HG03432 (cell line): ENCODE data around the gene LDHAL6B.

ENCODE experiments used
- ATAC-seq: cut with Tn5 transposase; IDR thresholded peaks from one replicate; pipeline ENCODE4 v1.9.1; 2021; ENCODE audit warnings: mild to moderate bottlenecking, moderate library complexity; ENCODE audit not compliant: unreplicated experiment

LDHAL6B gene

GRCh38 chr15:59176653-59177316 is 29.9 kb upstream of the LDHAL6B start:
- ATAC-seq = no peak

GRCh38 chr15:59177317-59177660 is 29.4 kb upstream of the LDHAL6B start:
- no peak for ATAC-seq

DNA sequence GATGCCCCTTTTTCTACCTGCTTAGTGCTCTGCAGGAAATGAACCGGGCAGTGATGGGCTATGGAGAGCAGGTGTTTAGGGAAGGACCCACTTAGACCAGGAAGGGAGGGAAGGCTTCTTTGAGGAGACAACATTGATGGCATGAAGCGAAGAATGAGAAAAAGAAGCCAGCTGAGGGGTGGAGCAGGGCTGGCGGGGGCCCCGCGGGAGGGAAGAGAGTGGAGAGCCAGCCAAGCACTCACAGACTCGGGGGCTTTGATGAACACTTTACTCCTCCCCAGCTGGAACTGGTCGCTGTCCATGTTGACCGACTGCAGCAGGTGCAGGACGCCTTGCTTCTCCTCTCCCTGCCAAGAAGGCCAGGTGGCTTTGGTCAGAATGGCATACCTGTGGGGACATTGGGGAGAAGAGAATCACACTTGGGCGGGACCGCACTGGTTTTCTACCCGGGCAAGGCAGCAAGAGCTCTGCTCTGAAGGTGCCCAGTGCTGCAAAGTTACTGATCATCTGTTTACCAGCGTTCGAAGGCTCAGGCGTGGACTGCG is 28.4 kb upstream of the LDHAL6B start:
- ATAC-seq = no peak

- ATAC-seq = no peak
Measured at GRCh38 chr15:59179717-59180116, 26.9 kb upstream of the LDHAL6B start.

GRCh38 chr15:59180945-59181600 is 25.6 kb upstream of the LDHAL6B start:
- ATAC-seq = no peak

- no peak for ATAC-seq
Measured at GRCh38 chr15:59185725-59186124, 20.9 kb upstream of the LDHAL6B start.

DNA sequence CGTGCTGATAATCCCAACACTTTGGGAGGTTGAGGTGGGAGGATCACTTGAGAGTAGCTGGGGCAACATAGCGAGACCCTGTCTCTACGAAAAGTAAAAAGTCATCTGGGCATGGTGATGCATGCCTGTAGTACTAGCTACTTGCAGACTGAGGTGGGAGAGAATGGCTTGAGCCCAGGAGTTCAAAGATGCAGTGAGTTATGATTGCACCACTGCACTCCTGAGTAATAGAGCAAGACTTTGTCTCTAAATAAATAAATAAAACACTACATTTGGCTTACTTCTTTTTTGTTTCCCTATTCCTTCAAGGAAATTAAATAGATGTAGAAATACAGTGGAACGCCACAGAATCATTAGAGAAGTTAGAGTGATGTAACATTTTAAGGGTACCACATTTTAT is 20.1 kb upstream of the LDHAL6B start:
- no peak for ATAC-seq

GRCh38 chr15:59189241-59189640 is 17.4 kb upstream of the LDHAL6B start:
- no peak for ATAC-seq

GRCh38 chr15:59190291-59190690 is 16.4 kb upstream of the LDHAL6B start:
- ATAC-seq = no peak

DNA sequence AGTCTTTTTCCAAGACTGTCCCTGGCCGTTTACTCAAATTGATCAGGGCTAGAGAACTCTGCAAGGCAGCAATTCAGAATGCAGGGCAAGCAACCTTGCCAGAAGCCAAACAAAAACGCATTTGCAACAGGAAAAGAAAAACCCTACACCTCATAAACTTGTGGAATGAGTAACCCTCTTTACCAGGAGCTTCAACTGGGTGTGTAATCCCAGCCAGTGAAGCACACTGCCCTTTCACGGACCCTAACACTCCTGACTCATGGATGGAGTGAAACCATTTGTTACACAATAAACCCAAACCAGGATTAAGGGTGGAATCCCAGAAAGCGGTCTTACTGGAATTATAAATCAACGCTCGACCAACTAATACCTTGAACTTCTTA is 14.8 kb upstream of the LDHAL6B start:
- ATAC-seq = no peak

DNA sequence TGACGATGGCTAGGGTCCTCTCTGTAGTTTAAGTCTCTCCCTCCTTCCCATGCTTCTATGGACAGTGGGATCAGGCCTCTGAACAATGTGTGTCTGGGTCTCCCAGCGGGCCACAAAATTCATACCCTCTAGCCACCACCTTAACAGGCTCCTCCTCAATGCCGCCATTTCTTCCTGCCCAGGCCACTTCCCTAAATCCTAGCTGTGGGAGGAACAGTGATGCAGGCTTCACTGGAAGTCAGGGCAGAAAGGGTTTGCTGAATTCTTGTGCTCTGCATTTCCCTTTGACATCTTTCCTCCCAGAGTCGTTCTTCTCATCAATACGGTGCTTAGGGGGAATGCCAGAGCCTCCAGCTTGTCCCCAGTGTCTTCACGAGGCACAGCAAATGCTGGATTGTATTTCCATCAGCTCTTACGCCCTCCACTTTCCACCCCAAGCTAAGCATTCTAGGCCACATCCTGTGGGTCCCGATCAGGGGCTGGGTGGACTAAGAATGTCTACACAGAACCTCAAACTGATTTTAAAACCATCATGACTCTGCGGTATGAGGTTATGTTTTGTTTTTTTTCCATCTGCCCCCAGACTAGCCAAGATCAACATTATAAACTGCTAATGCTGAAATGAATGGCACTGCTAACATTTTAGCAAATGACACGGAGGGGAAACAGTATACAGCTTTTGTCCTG is 11.9 kb upstream of the LDHAL6B start:
- no peak for ATAC-seq

DNA sequence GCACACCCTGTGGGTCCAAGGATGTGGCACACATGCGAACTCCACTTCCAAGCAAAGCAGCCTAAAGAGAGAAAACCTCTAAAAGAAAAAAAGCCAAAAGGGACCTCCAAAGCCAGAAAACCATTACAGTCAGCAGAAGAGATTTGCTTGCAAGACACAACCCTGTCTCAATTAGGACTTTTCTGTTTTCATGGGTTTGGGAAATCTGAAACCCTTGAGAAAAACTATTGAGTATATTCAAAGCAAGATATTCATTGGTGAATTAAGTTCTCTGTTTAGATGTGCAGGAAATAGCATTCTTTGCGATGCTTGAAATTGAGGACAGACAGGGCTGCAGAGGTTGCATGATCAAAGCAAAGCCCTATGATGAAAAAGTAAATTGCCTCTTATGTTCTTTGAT is 10.2 kb upstream of the LDHAL6B start:
- ATAC-seq = no peak

GRCh38 chr15:59197454-59197853 is 9.2 kb upstream of the LDHAL6B start:
- ATAC-seq = no peak

DNA sequence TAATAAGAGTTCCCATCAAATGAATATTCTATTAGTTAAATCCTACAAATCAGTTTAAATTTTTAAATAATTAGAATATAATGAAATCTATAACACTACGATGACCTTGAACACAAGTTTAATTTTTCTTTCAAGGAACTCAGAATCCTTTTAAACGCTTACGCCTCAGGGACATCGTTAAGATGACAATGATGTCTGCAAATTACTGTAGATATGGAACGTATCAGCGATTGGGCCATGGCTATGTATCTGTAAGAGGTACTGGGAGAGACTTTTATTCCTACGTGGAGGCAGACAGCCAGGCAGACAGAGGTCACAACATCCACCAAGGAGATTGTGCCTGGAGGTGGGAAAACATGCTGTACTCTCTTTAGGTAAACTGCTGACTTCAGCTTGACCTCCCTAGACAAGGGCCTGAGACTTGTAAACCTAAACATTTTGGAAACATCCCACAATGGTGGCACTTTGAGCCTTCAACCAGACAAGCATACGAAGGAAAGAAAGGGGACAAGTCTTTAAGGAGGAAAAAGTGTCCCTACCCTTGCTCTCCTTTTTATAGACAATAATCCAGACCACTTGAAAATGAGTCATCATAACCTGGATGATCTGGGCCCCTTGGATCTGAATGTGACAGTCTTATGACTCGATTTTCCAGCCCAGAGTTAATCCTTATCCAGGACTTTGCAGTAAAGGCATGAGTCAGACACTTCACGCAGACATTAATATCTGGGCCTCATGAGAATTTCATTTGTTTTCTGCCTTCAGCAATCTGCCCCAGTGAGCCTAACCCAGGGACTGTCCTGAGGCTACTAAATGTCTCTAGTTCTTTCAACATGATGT is 6.8 kb upstream of the LDHAL6B start:
- ATAC-seq = no peak

DNA sequence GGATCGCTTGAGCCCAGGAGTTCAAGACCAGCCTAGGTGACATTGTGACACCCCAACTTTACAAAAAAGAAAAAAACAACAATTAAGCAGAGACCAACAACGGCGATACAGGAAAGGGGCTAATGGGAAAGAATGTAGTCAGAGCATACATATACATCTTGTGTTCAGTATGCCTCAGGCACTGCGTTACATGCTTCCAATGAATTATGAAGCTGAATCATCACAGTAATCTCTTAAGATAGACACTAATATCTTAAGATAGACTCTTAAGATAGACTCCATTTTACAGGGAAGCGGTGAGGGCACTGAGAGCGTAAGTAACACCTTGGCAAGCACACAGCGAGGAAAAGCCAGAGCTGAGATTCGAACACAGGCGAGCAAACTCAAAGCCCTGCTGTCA is 6.1 kb upstream of the LDHAL6B start:
- no peak for ATAC-seq

DNA sequence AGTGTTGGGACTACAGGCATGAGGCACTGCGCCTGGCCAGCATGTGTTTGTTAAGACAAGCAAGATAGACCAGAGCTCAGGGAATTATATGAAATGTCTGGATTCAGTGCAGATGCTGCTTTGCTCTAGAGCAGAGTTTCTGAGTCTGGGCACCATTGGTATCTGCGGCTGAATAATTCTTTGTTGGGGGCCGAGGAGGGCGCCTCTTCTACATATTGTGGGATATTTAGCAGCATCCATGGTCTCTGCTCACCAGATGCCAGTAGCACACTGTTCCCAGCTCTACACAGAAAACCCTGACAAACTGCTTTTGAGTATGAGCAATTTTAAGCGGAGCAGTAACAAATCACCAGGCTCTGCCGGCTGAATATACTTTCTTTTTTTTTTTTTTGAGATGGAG is 3.6 kb upstream of the LDHAL6B start:
- ATAC-seq = no peak

- ATAC-seq = no peak
Measured at GRCh38 chr15:59203657-59204056, 3.0 kb upstream of the LDHAL6B start.

GRCh38 chr15:59205839-59206622 is 612 bp upstream of the LDHAL6B start:
- ATAC-seq = no peak

DNA sequence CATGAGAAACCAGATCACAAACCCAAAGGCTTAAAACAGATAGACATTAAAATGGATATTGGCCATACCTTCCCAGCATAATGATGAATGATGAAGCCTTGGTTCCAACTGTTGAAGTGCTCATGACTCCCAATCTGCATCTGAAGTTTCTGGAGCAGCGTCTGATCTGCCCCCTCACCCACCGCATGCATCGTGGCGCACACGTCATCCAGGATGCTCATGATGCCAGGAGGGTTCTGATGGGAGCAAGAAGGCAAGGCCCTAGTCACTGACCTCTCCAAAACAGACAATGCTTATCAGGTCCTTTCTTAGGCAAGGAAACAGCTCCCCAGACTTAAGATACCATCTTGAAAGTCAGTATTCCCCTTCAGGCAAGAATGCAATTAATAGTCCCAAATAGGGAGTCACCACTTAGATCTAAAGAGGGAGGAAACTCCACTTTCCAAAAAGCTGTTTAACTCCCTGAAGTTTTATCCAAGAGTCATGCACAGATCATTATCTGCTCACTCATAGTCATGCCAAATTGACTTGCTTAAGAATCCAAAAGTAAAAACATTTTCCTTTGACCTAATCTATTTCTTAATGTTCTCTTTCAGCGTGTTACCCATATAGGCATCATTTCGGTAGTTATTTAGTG is 2.1 kb downstream of the LDHAL6B start:
- no peak for ATAC-seq

DNA sequence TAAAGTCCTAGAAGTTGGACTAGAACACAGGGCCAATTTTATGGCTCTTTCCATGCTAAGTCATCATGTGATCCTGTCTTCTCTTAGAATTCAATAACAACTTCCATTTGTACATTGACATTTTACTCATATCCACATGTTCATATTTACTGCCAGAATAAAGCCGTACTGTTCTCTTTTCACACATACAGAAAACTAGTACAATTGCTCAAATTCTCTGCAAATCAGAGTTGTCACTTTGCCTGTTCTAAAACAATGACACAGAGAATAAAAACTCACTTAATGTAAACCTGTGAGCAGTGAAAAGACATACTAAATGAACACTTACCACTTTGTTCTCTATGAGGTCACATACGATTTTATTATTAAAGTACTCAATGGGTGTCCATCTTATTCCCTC is 3.5 kb downstream of the LDHAL6B start:
- no peak for ATAC-seq
